Measurements from ENCODE around the gene FGF3. TPM values are rescaled to one million over a fixed set of nuclear protein-coding genes. Genes with fewer than 3 reads are reported as not detected.

Gene FGF3
- total RNA-seq, 1 donor from 2014 or later, result not detected

DNA sequence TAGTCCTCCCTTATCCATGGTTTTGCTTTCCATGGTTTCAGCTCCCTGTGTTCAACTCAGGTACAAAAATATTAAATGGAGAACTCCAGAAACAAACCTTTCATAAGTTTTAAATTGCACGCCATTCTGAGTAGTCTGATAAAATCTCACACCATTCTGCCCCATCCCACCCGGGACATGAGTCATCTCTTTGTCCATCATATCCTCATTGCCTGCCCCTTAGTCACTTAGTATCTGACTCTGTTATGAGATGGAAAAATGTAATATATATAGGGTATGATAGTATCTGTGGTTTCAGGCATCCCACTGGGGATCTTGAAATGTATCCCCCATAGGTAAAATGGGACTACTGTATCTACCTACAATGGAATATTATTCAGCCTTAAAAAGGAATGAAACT is 35.5 kb upstream of the FGF3 start:
- H3K36me3 Mint-ChIP-seq (ENCODE audit: low read depth), result no peaks in the 10 kb centered on the region
- H3K9me3 Mint-ChIP-seq, result peaks cover 6% of the 10 kb centered on the region
- TF ChIP-seq, protein P1, sequence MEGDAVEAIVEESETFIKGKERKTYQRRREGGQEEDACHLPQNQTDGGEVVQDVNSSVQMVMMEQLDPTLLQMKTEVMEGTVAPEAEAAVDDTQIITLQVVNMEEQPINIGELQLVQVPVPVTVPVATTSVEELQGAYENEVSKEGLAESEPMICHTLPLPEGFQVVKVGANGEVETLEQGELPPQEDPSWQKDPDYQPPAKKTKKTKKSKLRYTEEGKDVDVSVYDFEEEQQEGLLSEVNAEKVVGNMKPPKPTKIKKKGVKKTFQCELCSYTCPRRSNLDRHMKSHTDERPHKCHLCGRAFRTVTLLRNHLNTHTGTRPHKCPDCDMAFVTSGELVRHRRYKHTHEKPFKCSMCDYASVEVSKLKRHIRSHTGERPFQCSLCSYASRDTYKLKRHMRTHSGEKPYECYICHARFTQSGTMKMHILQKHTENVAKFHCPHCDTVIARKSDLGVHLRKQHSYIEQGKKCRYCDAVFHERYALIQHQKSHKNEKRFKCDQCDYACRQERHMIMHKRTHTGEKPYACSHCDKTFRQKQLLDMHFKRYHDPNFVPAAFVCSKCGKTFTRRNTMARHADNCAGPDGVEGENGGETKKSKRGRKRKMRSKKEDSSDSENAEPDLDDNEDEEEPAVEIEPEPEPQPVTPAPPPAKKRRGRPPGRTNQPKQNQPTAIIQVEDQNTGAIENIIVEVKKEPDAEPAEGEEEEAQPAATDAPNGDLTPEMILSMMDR (conservative IDR thresholded peaks at IDR 0.05), result no peak
- H3K27me3 Mint-ChIP-seq (ENCODE audit: low read depth), result peaks cover 80% of the 10 kb centered on the region
- no peak for DNase-seq (ENCODE audit: low read depth, low spot score)
- H3K27ac Mint-ChIP-seq (ENCODE audit: unreplicated experiment), result no peak overlapping the region
- no peaks in the 10 kb centered on the region for H3K4me1 Mint-ChIP-seq
- no peak overlapping the region for H3K4me3 Mint-ChIP-seq

- H3K27me3 Mint-ChIP-seq (ENCODE audit: low read depth), result peaks cover 73% of the 10 kb centered on the region
- no peak for DNase-seq (ENCODE audit: low read depth, low spot score)
- H3K36me3 Mint-ChIP-seq (ENCODE audit: low read depth), result no peaks in the 10 kb centered on the region
- H3K27ac Mint-ChIP-seq (ENCODE audit: unreplicated experiment), result no peak overlapping the region
- H3K4me3 Mint-ChIP-seq, result no peak overlapping the region
- H3K9me3 Mint-ChIP-seq, result peaks cover 8% of the 10 kb centered on the region
- no peaks in the 10 kb centered on the region for H3K4me1 Mint-ChIP-seq
- TF ChIP-seq, protein P1 (conservative IDR thresholded peaks at IDR 0.05), result no peak
These were observed 32.8 kb upstream of the FGF3 start for GRCh38 chr11:69852056-69852455.

DNA sequence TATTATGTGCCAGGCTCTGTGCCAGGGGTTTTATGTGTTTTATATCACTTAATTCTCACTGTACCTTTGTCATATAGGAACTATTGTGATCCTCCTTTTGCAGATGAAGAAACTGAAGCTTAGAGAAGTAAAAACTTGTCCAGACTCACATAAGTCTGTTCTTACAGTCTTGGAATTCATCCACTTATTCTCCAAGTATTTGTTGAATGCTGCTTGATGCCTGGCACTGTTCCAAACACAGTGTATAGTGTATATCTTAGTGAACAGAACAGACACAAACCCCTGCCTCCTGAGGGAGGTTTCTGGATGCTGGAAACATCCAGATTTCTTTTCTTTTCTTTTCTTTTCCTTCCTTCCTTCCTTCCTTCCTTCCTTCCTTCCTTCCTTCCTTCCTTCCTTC is 29.0 kb upstream of the FGF3 start:
- Mint-ChIP-seq H3K4me1 (no peaks in the 10 kb centered on the region), H3K27ac (ENCODE audit: unreplicated experiment) (no peak overlapping the region), H3K27me3 (ENCODE audit: low read depth) (peaks cover 48% of the 10 kb centered on the region), H3K4me3 (no peak overlapping the region), H3K9me3 (peaks cover 5% of the 10 kb centered on the region), H3K36me3 (ENCODE audit: low read depth) (no peaks in the 10 kb centered on the region)
- TF ChIP-seq, protein P1 (conservative IDR thresholded peaks at IDR 0.05), result no peak
- no peak for DNase-seq (ENCODE audit: low read depth, low spot score)

DNA sequence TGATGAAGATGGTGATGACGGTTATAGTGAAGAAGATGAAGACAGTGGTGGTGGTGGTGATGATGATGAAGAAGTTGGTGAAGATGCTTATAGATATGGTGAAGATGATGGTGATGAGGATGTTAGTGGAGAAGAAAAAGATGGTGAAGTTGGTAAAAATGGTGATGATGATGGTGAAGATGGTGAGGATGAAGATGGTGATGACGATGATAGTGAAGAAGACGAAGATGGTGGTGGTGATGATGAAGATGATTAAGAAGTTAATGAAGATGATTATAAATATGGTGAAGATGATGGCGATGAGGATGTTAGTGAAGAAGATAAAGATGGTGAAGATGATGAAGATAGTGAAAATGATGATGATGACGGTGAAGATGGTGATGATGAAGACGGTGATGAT is 25.2 kb upstream of the FGF3 start:
- DNase-seq (ENCODE audit: low read depth, low spot score), result no peak
- no peak overlapping the region for H3K27ac Mint-ChIP-seq (ENCODE audit: unreplicated experiment)
- peaks cover 37% of the 10 kb centered on the region for H3K27me3 Mint-ChIP-seq (ENCODE audit: low read depth)
- TF ChIP-seq, protein P1 (conservative IDR thresholded peaks at IDR 0.05), result no peak
- H3K4me3 Mint-ChIP-seq, result no peak overlapping the region
- peaks cover 3% of the 10 kb centered on the region for H3K9me3 Mint-ChIP-seq
- H3K4me1 Mint-ChIP-seq, result peaks cover 13% of the 10 kb centered on the region
- no peaks in the 10 kb centered on the region for H3K36me3 Mint-ChIP-seq (ENCODE audit: low read depth)

DNA sequence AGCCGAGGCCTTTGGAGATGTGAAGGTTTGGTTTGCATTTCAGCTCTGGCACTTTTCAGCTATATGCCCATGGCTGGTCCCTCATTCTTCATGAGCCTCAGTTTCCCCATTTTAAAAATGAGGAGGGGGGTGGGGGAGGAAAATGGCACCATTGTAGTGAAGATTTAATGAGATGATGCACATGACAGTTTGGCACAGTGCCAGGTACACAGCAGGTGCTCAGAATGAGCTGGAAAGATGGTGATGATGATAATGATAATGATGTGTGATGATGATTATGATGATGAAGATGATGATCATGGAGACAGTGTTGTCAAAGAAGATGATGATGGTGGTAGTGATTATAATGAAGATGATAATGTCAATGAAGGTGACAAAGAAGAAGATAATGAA is 24.3 kb upstream of the FGF3 start:
- TF ChIP-seq, protein P1 (conservative IDR thresholded peaks at IDR 0.05), result no peak

More for the DNA sequence above, 24.3 kb upstream of the FGF3 start:
- Mint-ChIP-seq H3K4me1 (peaks cover 13% of the 10 kb centered on the region), H3K4me3 (no peak overlapping the region), H3K9me3 (no peaks in the 10 kb centered on the region), H3K36me3 (ENCODE audit: low read depth) (no peaks in the 10 kb centered on the region), H3K27me3 (ENCODE audit: low read depth) (peaks cover 33% of the 10 kb centered on the region), H3K27ac (ENCODE audit: unreplicated experiment) (no peak overlapping the region)
- DNase-seq (ENCODE audit: low read depth, low spot score), result no peak

Measured in neural crest cell (in vitro differentiated cells).